Left colon (tissue), 2 donors: ENCODE results near the gene QRICH2. TPM values are rescaled to one million over a fixed set of nuclear protein-coding genes. Genes with fewer than 3 reads are reported as not detected.
"Not testable (repeated sequence)": the region's sequence is repeated elsewhere in the genome, so short reads cannot be mapped to it uniquely, and the experiment has no call there.

Experiments
- ATAC-seq: fragments of 200-7000 bp; cut with Tn5 transposase; one replicate; pipeline ENCODE4 v1.9.1; 2020; ENCODE audit warnings: mild to moderate bottlenecking, moderate library complexity
- DNase-seq, 2 donors: peaks; one replicate each; pipeline ENCODE4 v3.0.0-alpha.2; 2020
- intact Hi-C, 2 donors: fragments of 100-400 bp; cut with DNase I in 1 of 2; cut with micrococcal nuclease in 1 of 2; formaldehyde crosslinking; loops; one replicate each; pipeline versions ENCODE4 v1.11.2 to v1.14.0; 2022; cut with DNase I, micrococcal nuclease
- long read RNA-seq: library from polyadenylated mRNA; unstranded; transcript quantifications from one replicate; pipeline ENCODE4 v2.0.0, GENCODE V29; 2021
- total RNA-seq, 2 donors: library from RNA; stranded (reverse); fragmentation: NEBNext Ultra II Directional; extraction: Animal tissue kit (Norgen Biotek cat#: 25700); gene quantifications; one replicate each; pipeline ENCODE4 v1.2.1, GENCODE V29; 2021
- donor health status: DM: no; HTN: no; CAD: no.
- donor health status: DM: yes; HTN: yes; CAD: no.

Gene QRICH2
- total RNA-seq: 1 to 10 TPM; 1.9 to 2.3 TPM
- long read RNA-seq: 0 reads

GRCh38 chr17:76307966-76308338 lies at the start of gene QRICH2:
Gene QRICH2 (minus strand): TSS chr17:76308276. CDS start chr17:76307998, 278 bp downstream.
- no peak for ATAC-seq
- intact Hi-C loops: no loop called here
- DNase-seq: no peak

- intact Hi-C loops: no loop called here
- ATAC-seq: no peak
- no peak for DNase-seq
Measured at GRCh38 chr17:76357597-76358158, 49.6 kb upstream of the QRICH2 start.

GRCh38 chr17:76356803-76357456 lies 48.9 kb upstream of the QRICH2 start:
- intact Hi-C loops: no loop called here
- peak; percentile 32 to 34 for DNase-seq
- peak; percentile 54 for ATAC-seq

GRCh38 chr17:76354747-76355310 lies 46.8 kb upstream of the QRICH2 start:
- ATAC-seq: no peak
- DNase-seq: no peak
- intact Hi-C loops: no loop called here

- ATAC-seq (no peak), DNase-seq (no peak)
- intact Hi-C loops: no loop called here
Measured at GRCh38 chr17:76354317-76354729, 46.2 kb upstream of the QRICH2 start.

- peak; percentile 85 to 91 for DNase-seq
- ATAC-seq: peak; percentile 91
- intact Hi-C loops: no loop called here
Measured at GRCh38 chr17:76353599-76354316, 45.7 kb upstream of the QRICH2 start, which contains the start of gene PRPSAP1. Gene PRPSAP1 (minus strand): TSS chr17:76353916. CDS start chr17:76353703, 213 bp downstream.

GRCh38 chr17:76353004-76353598 lies 45.0 kb upstream of the QRICH2 start:
- peak; percentile 39 for ATAC-seq
- intact Hi-C loops: no loop called here
- peak; percentile 36 to 57 for DNase-seq

GRCh38 chr17:76351526-76352071 lies 43.5 kb upstream of the QRICH2 start:
- intact Hi-C loops: no loop called here
- ATAC-seq (no peak), DNase-seq (no peak)

- ATAC-seq: no peak
- no peak for DNase-seq
- intact Hi-C loops: no loop called here
Measured at GRCh38 chr17:76350463-76350862, 42.4 kb upstream of the QRICH2 start.

GRCh38 chr17:76346936-76347335 lies 38.9 kb upstream of the QRICH2 start:
- DNase-seq, ATAC-seq, intact Hi-C loops: not testable (repeated sequence)

GRCh38 chr17:76345377-76345974 lies 37.4 kb upstream of the QRICH2 start:
- no peak for DNase-seq
- intact Hi-C loops: no loop called here
- no peak for ATAC-seq

GRCh38 chr17:76343106-76343505 lies 35.0 kb upstream of the QRICH2 start:
- DNase-seq: no peak
- no peak for ATAC-seq
- intact Hi-C loops: no loop called here

- ATAC-seq: no peak
- intact Hi-C loops: no loop called here
- DNase-seq: no peak
Measured at GRCh38 chr17:76341301-76341700, 33.2 kb upstream of the QRICH2 start.

- intact Hi-C loops: no loop called here
- no peak for ATAC-seq
Measured at GRCh38 chr17:76337413-76337777, 29.3 kb upstream of the QRICH2 start.

GRCh38 chr17:76336756-76337412 lies 28.8 kb upstream of the QRICH2 start:
- intact Hi-C loops: no loop called here
- DNase-seq: no peak
- ATAC-seq: no peak

More at GRCh38 chr17:76337413-76337777, 29.3 kb upstream of the QRICH2 start:
- DNase-seq: no peak

GRCh38 chr17:76335716-76336381 lies 27.8 kb upstream of the QRICH2 start:
- ATAC-seq: no peak
- intact Hi-C loops: no loop called here
- no peak for DNase-seq

- ATAC-seq (no peak), DNase-seq (no peak)
- intact Hi-C loops: no loop called here
Measured at GRCh38 chr17:76333673-76334505, 25.8 kb upstream of the QRICH2 start.
